Astrocyte of the hippocampus (primary cell): ENCODE measurements around the gene IGSF8.

Experiments
- DNase-seq: peaks from one replicate; pipeline ENCODE4 v3.0.0; 2011; ENCODE audit warnings: low read depth, low spot score

The IGSF8 gene, protein sequence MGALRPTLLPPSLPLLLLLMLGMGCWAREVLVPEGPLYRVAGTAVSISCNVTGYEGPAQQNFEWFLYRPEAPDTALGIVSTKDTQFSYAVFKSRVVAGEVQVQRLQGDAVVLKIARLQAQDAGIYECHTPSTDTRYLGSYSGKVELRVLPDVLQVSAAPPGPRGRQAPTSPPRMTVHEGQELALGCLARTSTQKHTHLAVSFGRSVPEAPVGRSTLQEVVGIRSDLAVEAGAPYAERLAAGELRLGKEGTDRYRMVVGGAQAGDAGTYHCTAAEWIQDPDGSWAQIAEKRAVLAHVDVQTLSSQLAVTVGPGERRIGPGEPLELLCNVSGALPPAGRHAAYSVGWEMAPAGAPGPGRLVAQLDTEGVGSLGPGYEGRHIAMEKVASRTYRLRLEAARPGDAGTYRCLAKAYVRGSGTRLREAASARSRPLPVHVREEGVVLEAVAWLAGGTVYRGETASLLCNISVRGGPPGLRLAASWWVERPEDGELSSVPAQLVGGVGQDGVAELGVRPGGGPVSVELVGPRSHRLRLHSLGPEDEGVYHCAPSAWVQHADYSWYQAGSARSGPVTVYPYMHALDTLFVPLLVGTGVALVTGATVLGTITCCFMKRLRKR

DNA sequence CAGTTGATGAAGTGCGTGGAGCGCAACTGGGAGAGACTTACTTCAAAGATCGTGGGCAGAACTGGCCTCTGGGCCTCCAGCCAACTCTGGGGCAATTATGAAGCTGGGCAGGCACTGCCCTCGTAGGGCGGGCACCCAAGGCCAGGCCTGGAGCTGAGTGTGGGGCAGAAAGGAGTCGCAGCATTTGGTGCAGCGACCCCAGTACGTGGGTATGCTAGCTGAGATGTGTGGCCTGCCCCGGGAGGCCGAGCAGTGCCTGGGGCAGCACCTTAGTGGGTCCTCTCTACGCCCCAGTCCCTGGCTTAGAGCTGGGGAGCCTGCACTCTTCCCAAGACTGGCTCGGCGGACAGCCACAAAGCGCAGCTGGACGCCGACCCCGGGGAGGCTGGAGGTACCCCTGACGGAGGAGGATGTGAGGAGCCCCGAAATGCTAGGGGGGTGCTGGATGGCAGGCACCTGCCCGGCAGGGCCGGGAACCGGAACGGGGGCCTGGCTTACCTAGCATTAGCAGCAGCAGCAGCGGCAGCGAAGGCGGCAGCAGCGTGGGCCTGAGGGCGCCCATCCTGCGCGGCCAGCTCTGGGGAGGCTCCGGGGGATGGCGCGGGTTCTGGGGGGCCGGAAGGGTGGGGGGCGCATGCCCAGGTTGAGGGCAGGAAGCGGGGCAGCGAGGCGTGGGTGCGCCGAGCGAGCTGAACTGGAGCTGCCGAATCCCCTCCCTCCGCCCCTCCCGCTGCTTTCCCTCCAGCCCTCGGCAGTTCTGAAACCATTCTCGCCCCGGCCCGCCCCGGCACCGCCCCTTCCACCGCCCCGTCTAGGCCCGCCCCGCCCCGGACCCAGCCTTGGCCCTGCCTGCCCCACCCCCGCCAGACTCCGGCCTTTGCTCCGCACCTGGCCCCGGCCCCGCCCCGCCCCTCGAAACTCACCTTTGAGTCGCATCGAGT, at the start of gene IGSF8:
Gene IGSF8 (minus strand): TSS at position 709 of the 941 bp plus-strand sequence. CDS start 147 bp downstream, at position 562.
- DNase-seq = peak; percentile 91

DNA sequence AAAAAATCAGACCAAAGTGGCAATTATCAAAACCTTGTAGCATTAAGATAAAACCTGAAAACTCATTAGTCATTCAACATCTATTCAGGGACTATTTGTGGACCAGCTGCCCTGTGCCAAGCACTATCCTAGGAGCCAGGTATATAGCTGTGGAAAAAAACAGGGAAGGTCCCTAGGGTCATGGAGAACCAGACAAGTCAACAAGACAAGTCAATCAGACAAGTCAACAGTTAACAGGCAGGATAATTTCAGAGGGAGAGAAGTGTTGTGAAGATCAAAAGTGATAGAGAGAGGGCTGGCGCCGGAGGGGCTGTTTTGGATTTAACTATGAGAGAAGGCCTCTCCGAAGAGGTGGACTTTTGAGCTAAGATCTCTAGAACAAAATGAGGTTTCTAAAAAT, 49.7 kb upstream of the IGSF8 start:
- no peak for DNase-seq

DNA sequence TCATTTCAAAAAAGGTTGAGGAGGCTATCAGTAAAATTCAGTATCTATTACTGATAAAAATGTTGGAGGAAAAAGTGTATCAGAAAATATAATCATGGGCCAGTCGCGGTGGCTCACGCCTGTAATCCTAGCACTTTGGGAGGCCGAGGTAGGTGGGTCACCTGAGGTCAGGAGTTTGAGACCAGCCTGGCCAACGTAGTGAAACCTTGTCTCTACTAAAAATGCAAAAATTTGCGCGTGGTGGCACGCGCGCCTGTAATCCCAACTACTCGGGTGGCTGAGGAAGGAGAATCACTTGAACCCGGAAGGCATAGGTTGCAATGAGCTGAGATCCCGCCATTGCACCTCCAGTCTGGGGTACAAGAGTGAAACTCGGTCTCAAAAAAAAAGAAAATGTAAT, 47.7 kb upstream of the IGSF8 start:
- no peak for DNase-seq

DNA sequence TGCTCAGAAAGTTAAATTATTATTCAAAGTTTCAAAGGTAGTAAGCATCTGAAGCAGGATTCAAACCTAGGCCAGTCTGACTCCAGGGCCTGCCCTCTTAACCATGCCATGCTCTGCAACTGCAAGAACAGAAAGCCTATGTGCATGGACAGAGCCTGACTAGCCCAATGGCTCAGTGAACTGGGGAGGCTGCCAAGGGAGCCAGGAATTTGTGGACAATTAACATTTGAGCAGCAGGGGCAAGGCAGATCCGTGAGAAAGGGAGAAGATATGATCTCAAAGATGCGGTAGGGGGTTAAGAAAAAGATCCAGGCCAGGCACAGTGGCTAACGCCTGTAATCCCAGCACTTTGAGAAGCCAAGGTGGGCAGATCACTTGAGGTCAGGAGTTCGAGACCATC, 46.5 kb upstream of the IGSF8 start:
- DNase-seq = peak; percentile 83

DNA sequence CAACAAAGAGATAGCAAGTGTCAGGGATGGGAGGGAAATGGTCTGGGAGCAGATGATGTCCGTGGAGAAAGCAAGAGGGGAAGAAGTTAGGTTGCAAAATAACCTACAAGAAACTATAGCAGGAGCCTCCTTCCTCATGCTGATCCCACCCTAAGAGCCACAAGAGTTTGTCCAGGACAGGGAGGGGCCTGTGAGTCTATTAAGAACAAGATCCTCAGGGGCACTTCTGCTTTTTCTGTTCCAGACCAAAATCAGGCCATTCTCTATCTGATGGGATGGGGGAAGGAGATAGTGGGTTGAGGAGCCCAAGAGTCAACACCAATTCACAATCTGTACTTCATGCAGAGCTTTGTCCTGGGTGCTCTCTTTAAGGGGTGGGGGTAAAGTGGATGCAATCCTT, 45.3 kb upstream of the IGSF8 start:
- no peak for DNase-seq

DNA sequence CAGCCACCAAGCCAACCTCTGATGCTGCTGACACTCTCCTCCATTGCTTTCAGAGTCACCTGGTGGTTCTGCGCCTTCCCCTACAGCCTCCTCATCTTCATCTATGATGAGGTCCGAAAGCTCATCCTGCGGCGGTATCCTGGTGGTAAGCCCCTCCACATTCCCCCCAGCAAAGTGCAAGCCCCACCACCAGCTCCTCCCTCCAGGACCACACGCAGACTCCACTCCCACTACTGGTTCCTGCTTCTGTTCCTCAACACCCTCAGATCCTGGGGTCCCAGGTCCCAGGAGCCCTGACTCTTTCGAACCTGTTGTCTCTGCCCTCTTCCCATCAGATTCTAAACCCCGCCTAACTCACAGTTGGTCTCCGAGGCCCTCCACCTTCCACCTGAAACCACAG, 41.4 kb upstream of the IGSF8 start:
- DNase-seq = no peak

DNA sequence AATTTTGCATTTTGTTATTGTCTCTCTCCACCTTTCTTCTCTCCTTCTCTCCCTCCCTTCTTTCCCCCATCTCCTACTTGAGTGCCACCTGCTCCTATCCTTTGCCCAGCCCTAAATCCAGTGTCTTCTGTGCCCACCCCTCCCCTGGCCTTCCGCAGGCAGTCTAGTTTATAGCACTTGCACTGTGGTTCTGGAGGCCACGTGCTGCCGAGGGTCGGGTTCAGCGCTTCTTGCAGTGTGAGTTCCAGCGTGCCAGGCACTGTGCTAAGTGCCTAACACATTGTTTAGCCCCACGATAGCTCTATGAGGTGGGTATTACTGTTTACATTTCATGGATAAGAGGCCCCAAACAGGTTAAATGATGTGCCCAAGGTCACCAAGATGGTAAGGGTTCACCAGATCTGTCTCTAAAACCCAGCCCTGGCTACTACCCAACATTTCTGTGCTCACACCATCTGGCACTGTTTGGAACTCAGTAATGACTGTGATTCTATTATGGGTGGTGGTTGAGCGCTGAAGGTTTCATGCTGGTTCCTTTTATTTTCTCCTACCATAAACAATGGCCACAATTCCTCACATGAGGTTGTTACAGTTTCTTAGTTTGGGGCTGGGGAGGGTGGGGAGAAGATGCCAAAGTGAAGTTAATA, 38.9 kb upstream of the IGSF8 start:
- peak; percentile 31 for DNase-seq

DNA sequence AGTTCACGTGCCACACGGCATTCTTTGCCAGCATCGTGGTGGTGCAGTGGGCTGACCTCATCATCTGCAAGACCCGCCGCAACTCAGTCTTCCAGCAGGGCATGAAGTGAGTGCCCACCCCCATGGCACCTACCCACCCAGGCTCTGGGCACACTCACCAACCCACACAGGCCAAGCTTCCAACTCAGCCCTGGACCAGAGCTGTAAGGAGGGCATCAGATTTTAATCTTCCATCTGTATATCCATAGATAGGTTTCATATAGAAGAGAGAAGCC, 38.4 kb upstream of the IGSF8 start:
- no peak for DNase-seq

DNA sequence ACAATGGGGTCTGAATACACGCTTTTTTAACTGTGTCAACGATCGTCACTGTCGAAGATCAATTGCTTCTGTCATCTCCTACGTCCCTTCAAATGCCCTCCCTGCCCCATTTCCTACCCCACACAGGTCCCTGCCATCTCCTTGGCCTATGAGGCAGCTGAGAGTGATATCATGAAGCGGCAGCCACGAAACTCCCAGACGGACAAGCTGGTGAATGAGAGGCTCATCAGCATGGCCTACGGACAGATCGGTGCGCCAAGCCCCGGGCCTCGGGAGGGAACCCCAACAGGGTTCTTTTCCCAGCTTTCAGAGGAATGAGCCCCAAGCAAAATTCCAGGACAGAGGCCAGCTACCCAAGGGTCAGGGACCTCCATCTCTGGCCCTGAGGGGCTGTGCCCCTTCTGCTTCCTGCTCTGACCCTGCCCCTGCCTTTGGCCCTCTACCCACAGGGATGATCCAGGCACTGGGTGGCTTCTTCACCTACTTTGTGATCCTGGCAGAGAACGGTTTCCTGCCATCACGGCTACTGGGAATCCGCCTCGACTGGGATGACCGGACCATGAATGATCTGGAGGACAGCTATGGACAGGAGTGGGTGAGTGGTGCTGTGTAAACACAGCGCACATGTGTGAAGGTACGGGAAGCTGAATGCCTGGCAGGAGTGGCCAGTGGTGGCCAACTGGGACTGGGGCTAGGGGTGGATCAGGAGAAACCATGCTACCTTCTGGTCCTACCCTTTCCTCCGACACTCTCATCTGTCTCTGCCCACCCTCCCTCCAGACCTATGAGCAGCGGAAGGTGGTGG, 37.9 kb upstream of the IGSF8 start:
- DNase-seq = no peak

DNA sequence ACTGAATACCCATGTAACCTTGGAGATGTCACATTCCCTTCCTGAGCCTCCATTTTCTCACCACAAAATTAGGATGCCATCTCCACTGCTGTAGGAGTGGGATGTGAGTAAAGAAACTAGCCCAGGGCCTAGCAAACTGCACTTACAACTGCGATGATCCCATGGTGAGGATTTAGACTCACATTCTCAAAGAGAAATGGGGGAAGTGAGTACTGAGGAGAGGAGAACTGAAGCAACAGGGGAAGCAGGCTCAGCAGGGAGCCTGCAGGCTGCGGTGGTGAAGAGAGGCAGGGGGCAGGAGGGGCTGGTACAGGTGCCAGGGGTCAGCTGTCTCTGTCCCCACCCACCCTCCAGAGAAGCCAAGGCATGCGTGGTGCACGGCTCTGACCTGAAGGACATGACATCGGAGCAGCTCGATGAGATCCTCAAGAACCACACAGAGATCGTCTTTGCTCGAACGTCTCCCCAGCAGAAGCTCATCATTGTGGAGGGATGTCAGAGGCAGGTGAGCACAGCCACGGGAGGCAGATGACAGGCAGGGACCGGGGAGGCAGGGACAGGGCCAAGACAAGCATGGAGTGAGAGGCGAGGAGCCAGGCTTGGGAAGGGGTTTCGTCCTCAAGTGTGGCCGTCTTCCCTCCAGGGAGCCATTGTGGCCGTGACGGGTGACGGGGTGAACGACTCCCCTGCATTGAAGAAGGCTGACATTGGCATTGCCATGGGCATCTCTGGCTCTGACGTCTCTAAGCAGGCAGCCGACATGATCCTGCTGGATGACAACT, 36.6 kb upstream of the IGSF8 start:
- no peak for DNase-seq

DNA sequence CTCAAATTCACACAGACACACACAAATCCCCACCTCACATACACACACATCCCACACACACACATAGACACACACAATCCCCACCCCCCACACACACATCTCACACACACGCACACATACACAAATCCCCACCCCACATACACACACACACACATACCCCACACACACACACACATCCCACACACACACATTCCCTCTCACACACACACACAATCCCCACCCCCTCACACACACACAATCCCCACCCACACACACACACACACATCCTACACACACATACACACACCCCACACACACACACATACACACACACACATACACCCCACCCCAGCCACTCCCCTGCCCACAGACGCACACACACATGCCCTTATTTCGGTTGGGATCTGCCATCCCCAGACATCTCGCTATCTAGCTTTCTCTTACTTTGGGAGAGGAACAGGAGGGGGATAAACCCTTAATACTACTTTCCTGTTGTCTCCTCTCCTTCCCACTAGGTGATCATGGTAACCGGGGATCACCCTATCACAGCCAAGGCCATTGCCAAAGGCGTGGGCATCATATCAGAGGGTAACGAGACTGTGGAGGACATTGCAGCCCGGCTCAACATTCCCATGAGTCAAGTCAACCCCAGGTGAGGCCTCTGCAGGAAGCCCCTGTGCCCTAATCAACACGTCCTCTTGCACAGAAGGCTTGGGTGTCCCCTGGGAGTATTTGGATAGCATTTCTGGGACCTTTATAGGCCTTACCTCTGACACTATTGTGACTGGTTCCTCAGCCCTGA, 35.8 kb upstream of the IGSF8 start:
- DNase-seq = no peak

DNA sequence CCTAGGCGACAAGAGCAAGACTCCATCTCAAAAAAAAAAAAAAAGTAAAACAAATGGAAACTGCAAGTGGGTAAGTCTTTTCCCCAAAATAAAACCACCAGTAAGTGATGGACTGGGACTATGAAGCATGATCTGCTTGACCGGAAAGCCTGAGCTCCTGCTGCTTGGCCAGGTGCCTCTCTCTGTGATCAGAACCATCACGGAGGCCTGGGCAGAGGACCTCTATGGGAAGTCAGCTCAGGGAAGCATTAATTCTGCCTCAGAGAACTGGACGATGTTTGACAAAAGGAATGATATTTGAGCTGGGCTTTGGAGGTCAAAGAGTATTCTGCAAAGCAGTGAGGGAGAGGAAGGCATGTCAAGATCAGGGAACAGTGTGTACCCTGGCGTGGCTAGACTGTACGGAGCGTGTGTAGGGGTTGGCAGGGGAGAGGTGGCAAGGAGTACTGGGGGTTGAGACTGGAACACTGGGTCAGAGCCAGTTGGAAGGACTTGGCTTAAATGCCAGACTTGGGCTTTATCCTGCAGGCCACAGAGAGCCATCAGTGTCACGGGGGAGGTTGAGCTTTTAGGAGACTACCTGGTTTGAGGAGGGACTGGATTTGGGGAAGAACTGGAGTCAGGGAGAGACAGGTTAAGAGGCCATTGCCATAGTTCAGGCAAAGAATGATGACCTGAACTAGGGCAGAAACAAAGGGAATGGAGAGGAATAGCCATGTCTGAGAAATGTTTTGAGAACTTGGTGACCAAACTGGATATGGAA, 33.6 kb upstream of the IGSF8 start:
- no peak for DNase-seq

DNA sequence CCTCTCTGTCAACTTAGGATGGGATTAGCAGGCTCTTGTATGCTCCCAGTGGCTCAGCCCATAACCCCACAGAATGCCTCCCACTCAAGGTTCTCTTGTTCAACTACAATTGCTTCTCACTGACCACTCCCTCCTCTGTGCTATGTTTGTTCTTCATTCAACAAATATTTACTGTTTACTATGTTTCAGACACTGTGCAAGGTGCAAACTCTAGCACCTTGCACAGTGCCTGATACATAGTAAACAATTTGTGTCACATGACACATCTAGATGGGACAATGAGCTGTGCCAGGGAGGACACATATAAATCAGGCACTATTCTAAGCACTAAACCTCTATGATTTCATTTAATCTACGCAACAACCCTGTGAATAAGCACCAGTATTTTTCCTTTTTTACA, 32.5 kb upstream of the IGSF8 start:
- no peak for DNase-seq

DNA sequence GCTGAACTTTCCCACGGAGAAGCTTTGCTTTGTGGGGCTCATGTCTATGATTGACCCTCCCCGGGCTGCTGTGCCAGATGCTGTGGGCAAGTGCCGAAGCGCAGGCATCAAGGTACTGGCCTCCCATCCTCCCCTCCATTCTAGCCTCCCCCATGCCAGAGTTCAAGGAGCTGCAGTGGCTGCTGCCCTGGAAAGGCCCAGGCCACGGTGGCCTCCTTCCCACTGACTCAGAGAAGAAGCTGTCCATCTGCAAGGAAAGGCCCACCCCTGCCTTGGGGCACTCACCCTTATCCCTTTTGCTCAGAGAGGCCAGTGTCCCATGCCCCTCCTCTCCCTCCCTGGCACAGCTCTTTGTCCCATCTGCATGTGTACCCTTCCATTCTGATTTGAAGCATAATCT, 32.1 kb upstream of the IGSF8 start:
- DNase-seq = no peak

DNA sequence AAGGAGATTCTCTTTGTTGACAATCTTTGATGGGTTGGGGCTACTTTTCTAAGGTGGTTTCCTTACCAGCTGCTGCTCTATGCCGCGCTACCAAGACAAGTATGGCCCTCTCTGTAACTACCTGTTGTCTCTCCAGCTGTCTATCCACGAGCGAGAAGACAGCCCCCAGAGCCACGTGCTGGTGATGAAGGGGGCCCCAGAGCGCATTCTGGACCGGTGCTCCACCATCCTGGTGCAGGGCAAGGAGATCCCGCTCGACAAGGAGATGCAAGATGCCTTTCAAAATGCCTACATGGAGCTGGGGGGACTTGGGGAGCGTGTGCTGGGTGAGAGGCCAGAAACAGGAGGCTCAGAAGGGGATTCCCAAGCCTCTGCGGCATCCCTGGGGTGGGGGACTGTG, 31.5 kb upstream of the IGSF8 start:
- DNase-seq = no peak

DNA sequence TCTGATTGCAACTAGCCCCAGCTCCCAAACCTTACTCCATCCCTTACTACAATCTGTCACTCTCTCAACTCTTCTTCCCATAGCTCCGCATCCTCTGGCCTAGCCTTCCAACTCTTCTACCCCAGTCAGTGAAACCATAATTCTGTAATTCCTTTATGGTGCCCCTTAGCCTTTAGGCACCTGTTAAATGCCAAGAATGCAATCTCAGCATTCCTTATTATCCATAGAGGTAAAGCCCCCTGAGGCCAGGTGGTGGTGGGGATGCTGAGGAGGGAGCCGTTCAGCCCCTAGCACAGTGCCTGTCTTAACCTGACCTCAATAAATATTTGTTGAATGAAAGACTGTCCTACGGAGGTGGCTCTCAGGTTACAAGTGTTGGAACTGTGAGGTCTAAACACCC, 31.1 kb upstream of the IGSF8 start:
- no peak for DNase-seq

DNA sequence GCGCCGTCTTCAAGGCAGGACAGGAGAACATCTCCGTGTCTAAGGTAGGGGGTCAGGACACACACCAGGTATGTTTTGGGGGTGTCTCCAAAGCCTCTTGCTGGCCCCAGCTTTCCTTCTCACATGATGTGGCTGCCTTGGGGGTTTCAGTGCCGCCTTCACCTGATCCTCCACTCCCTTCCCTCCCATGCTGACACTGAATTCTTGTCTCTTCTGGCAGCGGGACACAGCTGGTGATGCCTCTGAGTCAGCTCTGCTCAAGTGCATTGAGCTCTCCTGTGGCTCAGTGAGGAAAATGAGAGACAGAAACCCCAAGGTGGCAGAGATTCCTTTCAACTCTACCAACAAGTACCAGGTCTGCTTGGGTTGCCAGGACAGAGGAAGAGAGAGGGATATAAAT, 30.6 kb upstream of the IGSF8 start:
- DNase-seq = peak; percentile 27

DNA sequence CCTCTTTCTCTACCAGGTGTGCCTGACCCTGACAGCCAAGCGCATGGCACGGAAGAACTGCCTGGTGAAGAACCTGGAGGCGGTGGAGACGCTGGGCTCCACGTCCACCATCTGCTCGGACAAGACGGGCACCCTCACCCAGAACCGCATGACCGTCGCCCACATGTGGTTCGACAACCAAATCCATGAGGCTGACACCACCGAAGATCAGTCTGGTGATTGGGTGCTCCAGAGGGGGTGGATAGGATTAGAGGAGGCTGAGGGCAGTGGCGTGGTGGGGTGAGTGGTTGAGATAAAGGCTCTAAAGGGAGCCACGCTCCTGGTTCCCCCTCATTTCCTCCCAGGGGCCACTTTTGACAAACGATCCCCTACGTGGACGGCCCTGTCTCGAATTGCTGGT, 30.2 kb upstream of the IGSF8 start:
- no peak for DNase-seq
